GM12865 (cell line): ENCODE measurements around the gene TGM5.
A peak's percentile ranks its signal among the peaks of the same experiment; 100 is the strongest.

Experiments
- DNase-seq: peaks from one replicate; pipeline ENCODE4 v3.0.0; 2010; ENCODE audit warnings: low read depth
- H3K4me3 ChIP-seq: 2 replicates; pipeline ENCODE4 v1.5.1; 2011; ENCODE audit warnings: mild to moderate bottlenecking, low read depth, low read length, control low read depth
- TF ChIP-seq, protein P1 (sequence below): IDR thresholded peaks from 2 replicates; pipeline ENCODE4 v1.5.1; 2011; ENCODE audit warnings: low read length, control low read depth, low read depth, inconsistent platforms; ENCODE audit not compliant: insufficient read depth; ENCODE audit errors: missing control alignments

TGM5 gene

DNA sequence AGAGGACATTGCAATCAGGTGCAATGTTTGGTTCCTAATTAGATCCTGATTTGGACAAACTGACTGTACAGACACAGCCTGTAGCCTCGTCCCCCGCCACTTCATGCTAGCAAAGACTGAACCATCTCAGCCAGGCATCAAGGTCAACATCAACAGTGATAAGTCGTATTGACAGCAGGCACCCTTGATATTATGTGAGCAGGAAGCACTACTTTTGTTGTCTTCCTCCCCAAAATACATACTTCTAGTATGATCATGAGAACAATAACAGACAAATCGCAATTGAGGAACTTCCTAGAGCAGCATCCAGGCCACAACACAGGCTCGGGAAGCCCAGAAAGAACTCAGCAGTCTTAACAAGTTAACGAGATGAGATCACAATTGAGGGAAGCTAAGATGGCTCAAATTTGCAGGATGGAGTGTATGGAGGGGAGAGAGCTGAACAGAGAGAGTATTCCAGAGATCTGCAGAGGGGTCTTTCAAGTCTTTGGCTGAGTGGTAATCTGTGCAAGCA is 20.4 kb downstream of the TGM5 start:
- TF ChIP-seq, protein P1, sequence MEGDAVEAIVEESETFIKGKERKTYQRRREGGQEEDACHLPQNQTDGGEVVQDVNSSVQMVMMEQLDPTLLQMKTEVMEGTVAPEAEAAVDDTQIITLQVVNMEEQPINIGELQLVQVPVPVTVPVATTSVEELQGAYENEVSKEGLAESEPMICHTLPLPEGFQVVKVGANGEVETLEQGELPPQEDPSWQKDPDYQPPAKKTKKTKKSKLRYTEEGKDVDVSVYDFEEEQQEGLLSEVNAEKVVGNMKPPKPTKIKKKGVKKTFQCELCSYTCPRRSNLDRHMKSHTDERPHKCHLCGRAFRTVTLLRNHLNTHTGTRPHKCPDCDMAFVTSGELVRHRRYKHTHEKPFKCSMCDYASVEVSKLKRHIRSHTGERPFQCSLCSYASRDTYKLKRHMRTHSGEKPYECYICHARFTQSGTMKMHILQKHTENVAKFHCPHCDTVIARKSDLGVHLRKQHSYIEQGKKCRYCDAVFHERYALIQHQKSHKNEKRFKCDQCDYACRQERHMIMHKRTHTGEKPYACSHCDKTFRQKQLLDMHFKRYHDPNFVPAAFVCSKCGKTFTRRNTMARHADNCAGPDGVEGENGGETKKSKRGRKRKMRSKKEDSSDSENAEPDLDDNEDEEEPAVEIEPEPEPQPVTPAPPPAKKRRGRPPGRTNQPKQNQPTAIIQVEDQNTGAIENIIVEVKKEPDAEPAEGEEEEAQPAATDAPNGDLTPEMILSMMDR, result no peak
- DNase-seq, result no peak
- H3K4me3 ChIP-seq, result no peak overlapping the region

DNA sequence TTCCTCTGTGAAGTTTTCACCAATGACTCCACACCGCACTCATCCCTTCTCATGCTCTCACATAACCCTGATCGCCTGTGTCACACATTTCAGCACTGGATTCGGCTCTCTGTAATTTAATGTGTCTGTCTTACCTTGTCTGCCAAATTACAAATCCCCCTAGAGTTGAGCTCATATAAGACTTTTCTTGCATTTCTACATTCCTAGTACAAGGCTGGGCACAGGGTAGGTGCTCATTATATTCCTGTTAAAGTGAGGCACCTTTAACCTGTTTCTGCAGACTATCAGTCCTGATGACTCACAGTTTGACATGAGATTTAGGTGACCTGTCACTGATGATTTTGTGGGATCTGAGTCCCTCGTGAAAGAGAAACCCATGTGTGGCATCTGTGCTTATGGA is 22.6 kb downstream of the TGM5 start:
- no peak for DNase-seq
- TF ChIP-seq, protein P1, result no peak
- no peak overlapping the region for H3K4me3 ChIP-seq

DNA sequence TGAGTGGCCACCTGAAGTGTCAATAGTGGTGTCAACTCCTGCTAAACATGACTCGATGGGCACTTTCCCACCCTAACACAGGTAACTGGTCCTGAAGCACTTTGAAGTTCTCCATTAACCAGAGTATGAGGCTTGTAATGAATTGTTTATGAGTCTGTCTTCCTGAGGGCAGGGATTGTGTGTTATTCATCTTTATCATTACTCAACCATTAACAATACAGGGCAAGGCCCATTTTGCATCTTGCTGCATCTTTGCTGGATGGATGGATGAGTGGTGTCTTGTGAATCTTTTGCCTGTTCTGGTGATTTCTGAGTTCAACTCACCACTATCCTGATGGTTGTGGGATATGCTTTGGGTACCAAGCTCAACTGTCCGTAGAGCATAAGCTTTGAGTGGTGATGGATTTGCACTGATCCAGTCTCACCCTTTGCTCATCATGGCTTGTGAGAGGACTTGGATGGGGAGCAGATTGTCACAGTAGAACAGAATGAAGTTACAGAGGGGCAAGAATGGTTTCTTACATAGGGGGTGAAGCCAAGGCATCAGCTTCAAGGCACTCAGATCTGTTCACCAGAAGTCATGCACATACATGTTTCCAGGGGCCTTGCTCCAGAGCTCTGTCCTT is 23.6 kb downstream of the TGM5 start:
- no peak for DNase-seq
- TF ChIP-seq, protein P1, result no peak
- no peak overlapping the region for H3K4me3 ChIP-seq

DNA sequence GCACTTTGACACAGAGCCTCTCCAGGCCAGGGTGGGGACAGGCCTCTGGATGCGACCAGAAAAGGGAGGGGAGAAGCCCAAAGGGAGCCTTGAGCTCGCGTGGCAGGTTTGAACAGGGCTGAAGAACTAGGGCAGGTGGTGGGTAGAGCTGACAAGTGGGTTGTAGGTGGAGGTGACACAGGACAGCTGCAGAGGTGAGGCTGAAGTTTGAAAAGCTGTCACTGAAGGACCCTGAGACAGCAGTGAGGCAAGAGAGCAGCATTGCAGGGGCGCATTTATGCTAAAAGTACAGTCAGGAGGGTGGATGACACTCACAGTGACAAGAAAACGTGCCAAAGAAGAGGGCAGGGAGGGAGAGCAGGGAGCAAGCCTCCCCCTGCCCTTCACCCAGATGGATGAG is 24.1 kb downstream of the TGM5 start:
- H3K4me3 ChIP-seq, result no peak overlapping the region
- TF ChIP-seq, protein P1, result no peak
- DNase-seq, result no peak

DNA sequence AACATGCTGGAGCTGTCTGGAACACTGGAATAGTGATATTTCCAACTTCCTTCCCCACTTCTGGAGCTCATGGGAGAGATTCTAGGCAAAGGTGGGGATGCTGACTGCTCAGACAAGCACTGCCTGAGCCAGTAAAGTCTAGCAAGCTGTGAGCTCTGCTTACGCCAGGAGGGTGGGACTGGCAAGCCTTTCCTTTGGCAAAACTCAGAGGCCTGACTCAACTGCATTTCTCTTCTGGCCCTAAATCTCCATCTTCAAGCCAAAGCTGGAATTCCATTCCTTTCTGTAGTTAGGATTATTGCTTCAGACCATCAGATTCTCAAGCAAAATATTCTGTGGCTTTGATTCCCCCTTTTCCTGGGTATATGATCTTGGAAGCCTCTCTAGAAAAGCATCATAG is 25.6 kb downstream of the TGM5 start:
- no peak overlapping the region for H3K4me3 ChIP-seq
- no peak for DNase-seq
- TF ChIP-seq, protein P1, result no peak

DNA sequence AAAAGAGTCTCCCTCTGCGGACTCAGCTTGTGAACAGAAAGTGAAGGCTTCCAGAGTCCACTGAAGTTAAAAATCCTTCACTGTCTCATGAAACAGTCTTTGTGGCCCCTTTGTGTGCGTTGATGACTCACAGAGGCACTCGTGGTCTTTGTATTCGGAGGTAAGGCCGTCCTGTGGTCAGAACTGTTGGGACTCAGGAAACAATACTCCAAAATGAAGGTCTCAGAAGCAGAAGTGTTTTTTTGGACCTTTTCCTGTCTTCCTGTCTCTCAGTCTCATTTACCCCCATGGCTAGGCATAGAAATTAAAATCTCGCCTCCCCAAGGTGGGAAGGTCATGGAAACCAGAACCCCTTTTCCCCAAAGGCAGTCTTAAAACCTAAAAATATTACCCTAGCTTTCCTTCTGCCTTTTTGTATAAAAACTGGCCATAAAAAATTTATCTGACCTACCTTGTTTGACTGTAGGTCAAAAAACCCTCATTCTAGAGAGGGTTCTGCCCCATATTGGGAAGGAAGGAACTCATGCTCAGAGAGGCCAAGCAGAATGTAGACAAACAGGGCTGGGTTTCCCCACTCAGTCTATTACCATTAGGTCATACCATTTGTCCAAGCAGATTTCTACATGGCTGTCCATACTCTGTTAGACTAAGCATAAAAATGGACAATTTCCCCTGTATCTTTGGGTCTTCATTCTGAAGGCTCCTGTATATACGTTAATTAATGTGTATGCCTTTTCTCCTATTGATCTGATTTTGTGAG is 26.8 kb downstream of the TGM5 start:
- no peak overlapping the region for H3K4me3 ChIP-seq
- TF ChIP-seq, protein P1, result no peak
- DNase-seq, result peak; percentile 68
